H1 (cell line): ENCODE measurements around the gene SV2C. TPM values are rescaled to one million over a fixed set of nuclear protein-coding genes. Genes with fewer than 3 reads are reported as not detected.

ENCODE experiments used
- CTCF ChIA-PET: fragments of 300-600 bp; sonication (Branson Sonifier 250); formaldehyde crosslinking; loops from one replicate; lab custom pipeline; 2021; ENCODE audit not compliant: partially characterized antibody; lab: Charles Lee
- POLR2A ChIA-PET: fragments of 300-600 bp; sonication (Branson Sonifier 250); formaldehyde crosslinking; loops from one replicate; lab custom pipeline; 2021; ENCODE audit warnings: inconsistent platforms; ENCODE audit not compliant: partially characterized antibody; lab: Charles Lee
- DNase-seq, 2 experiments: peaks; one replicate each; pipeline versions ENCODE4 v3.0.0 to v3.0.0-alpha.2; 2010 to 2022; ENCODE audit warnings: low spot score in 2 of 2, low read depth in 1 of 2, mixed read lengths in 1 of 2
- FAIRE-seq: peaks from 2 replicates; lab custom pipeline; 2011; peaks lifted over from hg19 to GRCh38; lab: Jason Lieb, UNC
- H2AFZ ChIP-seq: 2 replicates; pipeline ENCODE4 v1.8.1; 2012; ENCODE audit warnings: low read length, inconsistent platforms
- H2AK5ac ChIP-seq: 2 replicates; pipeline ENCODE4 v1.6.1; 2013; ENCODE audit warnings: low read depth, low read length
- H2BK120ac ChIP-seq: replicated peaks from 2 replicates; pipeline ENCODE3; 2013; ENCODE audit warnings: low read depth, low read length, inconsistent platforms
- H2BK12ac ChIP-seq: 2 replicates; pipeline ENCODE4 v1.6.1; 2013; ENCODE audit warnings: low read depth, low read length
- H2BK15ac ChIP-seq: 2 replicates; pipeline ENCODE4 v1.6.1; 2013; ENCODE audit warnings: low read length
- H2BK20ac ChIP-seq: 2 replicates; pipeline ENCODE4 v1.6.1; 2013; ENCODE audit warnings: low read length
- H2BK5ac ChIP-seq: 2 replicates; pipeline ENCODE4 v1.6.1; 2013; ENCODE audit warnings: low read depth, low read length
- H3K14ac ChIP-seq: 2 replicates; pipeline ENCODE4 v1.6.1; 2013; ENCODE audit warnings: inconsistent platforms; ENCODE audit not compliant: insufficient read length
- H3K18ac ChIP-seq: 2 replicates; pipeline ENCODE4 v1.6.1; 2013; ENCODE audit warnings: low read length; ENCODE audit errors: extremely low read depth
- H3K23ac ChIP-seq: 2 replicates; pipeline ENCODE4 v1.6.1; 2013; ENCODE audit warnings: inconsistent platforms; ENCODE audit not compliant: insufficient read length
- H3K23me2 ChIP-seq: 2 replicates; pipeline ENCODE4 v1.6.1; 2013; ENCODE audit warnings: low read depth, low read length
- H3K27ac ChIP-seq: 2 replicates; pipeline ENCODE4 v1.6.1; 2011; ENCODE audit warnings: low read depth, low read length, inconsistent platforms
- H3K27me3 ChIP-seq, 4 experiments: replicated peaks in 1 of 4; 1 replicate in 1 of 4; 2 replicates in 3 of 4; pipeline versions ENCODE4 v1.6.1 to v1.8.1; 2011 to 2013; ENCODE audit warnings: low read length in 3 of 4, mild to moderate bottlenecking in 3 of 4, inconsistent platforms in 2 of 4, mixed read lengths in 2 of 4, moderate library complexity in 1 of 4; ENCODE audit not compliant: control insufficient read depth in 3 of 4, insufficient read depth in 3 of 4; ENCODE audit errors: extremely low read depth in 1 of 4
- H3K36me3 ChIP-seq, 4 experiments: 2 replicates each; pipeline versions ENCODE4 v1.6.1 to v1.8.1; 2011 to 2013; ENCODE audit warnings: mild to moderate bottlenecking in 4 of 4, low read length in 3 of 4, moderate library complexity in 2 of 4, control low read depth in 1 of 4, inconsistent platforms in 1 of 4; ENCODE audit not compliant: insufficient read depth in 4 of 4, control insufficient read depth in 2 of 4
- H3K4ac ChIP-seq: replicated peaks from 2 replicates; pipeline ENCODE3; 2013; ENCODE audit warnings: low read length, low read depth, mixed read lengths, inconsistent platforms; ENCODE audit not compliant: insufficient read length
- H3K4me1 ChIP-seq, 4 experiments: replicated peaks in 1 of 4; 1 replicate in 1 of 4; 2 replicates in 3 of 4; pipeline versions ENCODE4 v1.6.1 to v1.8.1; 2011 to 2013; ENCODE audit warnings: low read length in 3 of 4, inconsistent platforms in 2 of 4, mixed read lengths in 1 of 4; ENCODE audit not compliant: insufficient read depth in 4 of 4, control insufficient read depth in 3 of 4
- H3K4me2 ChIP-seq, 2 experiments: 2 replicates each; pipeline versions ENCODE4 v1.6.1 to v1.8.1; 2011 to 2013; ENCODE audit warnings: low read depth in 2 of 2, low read length in 2 of 2, control low read depth in 1 of 2, inconsistent platforms in 1 of 2, mild to moderate bottlenecking in 1 of 2; ENCODE audit not compliant: insufficient read depth in 1 of 2
- H3K4me3 ChIP-seq, 4 experiments: fragments of 200-600, 300-600 bp in 1 of 4; sonication (generic), shearing (Covaris generic), sonication (Bioruptor Twin) in 1 of 4; 2 replicates each; pipeline versions ENCODE4 v1.5.1 to v1.8.1; 2011 to 2016; ENCODE audit warnings: low read length in 4 of 4, low read depth in 3 of 4, control low read depth in 2 of 4, inconsistent platforms in 2 of 4, mild to moderate bottlenecking in 2 of 4, mixed read lengths in 1 of 4, moderate library complexity in 1 of 4; ENCODE audit not compliant: insufficient read depth in 2 of 4; ENCODE audit errors: extremely low read depth in 1 of 4
- H3K56ac ChIP-seq: replicated peaks from 2 replicates; pipeline ENCODE3; 2013; ENCODE audit warnings: low read depth, mild to moderate bottlenecking, mixed read lengths, low read length, inconsistent platforms; ENCODE audit not compliant: insufficient read length
- H3K79me1 ChIP-seq: 2 replicates; pipeline ENCODE4 v1.6.1; 2013; ENCODE audit warnings: low read depth, low read length, control low read depth
- H3K79me2 ChIP-seq, 2 experiments: 2 replicates each; pipeline versions ENCODE4 v1.6.1 to v1.8.1; 2012 to 2013; ENCODE audit warnings: low read length in 2 of 2, mild to moderate bottlenecking in 2 of 2, inconsistent platforms in 1 of 2; ENCODE audit not compliant: insufficient read depth in 2 of 2, control insufficient read depth in 1 of 2
- H3K9ac ChIP-seq, 4 experiments: replicated peaks in 1 of 4; 1 replicate in 1 of 4; 2 replicates in 3 of 4; pipeline versions ENCODE4 v1.6.1 to v1.8.1; 2011 to 2013; ENCODE audit warnings: low read depth in 3 of 4, low read length in 3 of 4, control low read depth in 2 of 4, mild to moderate bottlenecking in 2 of 4, moderate library complexity in 2 of 4, inconsistent platforms in 1 of 4; ENCODE audit errors: extremely low read depth in 1 of 4
- H3K9me3 ChIP-seq, 2 experiments: 2 replicates each; pipeline versions ENCODE4 v1.6.1 to v1.8.1; 2012 to 2013; ENCODE audit warnings: mild to moderate bottlenecking in 2 of 2, moderate library complexity in 2 of 2, control low read depth in 1 of 2, inconsistent platforms in 1 of 2, low read depth in 1 of 2, low read length in 1 of 2, mixed read lengths in 1 of 2; ENCODE audit not compliant: insufficient read depth in 2 of 2
- H4K20me1 ChIP-seq, 2 experiments: replicated peaks in 1 of 2; 2 replicates each; pipeline versions ENCODE3 to v1.8.1; 2011 to 2013; ENCODE audit warnings: inconsistent platforms in 2 of 2, low read length in 2 of 2, mild to moderate bottlenecking in 1 of 2; ENCODE audit not compliant: insufficient read depth in 2 of 2, control insufficient read depth in 1 of 2
- H4K5ac ChIP-seq: 2 replicates; pipeline ENCODE4 v1.6.1; 2013; ENCODE audit warnings: low read length, low read depth, mixed read lengths, inconsistent platforms; ENCODE audit not compliant: insufficient read length
- H4K8ac ChIP-seq: 2 replicates; pipeline ENCODE4 v1.8.0; 2013; ENCODE audit warnings: mild to moderate bottlenecking, moderate library complexity, low read length, inconsistent platforms; ENCODE audit not compliant: insufficient read depth; ENCODE audit errors: extremely low read depth
- H4K91ac ChIP-seq: replicated peaks from 2 replicates; pipeline ENCODE3; 2013; ENCODE audit warnings: low read length, mixed read lengths, inconsistent platforms; ENCODE audit not compliant: insufficient read length
- NANOG ChIP-seq: IDR thresholded peaks from 2 replicates; pipeline ENCODE4 v1.6.1; 2011; ENCODE audit warnings: low read length, low read depth, mild to moderate bottlenecking, inconsistent platforms; ENCODE audit not compliant: insufficient read depth, poor library complexity, severe bottlenecking
- RXRA ChIP-seq: IDR thresholded peaks from 2 replicates; pipeline ENCODE4 v1.6.1; 2011; ENCODE audit warnings: low read depth, mild to moderate bottlenecking, low read length, moderate library complexity; ENCODE audit not compliant: insufficient read depth
- SIRT6 ChIP-seq: IDR thresholded peaks from one replicate; pipeline ENCODE4 v1.7.1; 2012; ENCODE audit warnings: low read length, inconsistent platforms
- WGBS, 2 experiments: shearing (Covaris generic) in 1 of 2; methylation state at CpG; one replicate each; pipeline versions ENCODE4 v1.1.6 to v1.1.7; 2013 to 2015; ENCODE audit warnings: low lambda C conversion rate in 2 of 2, mixed read lengths in 2 of 2, inconsistent platforms in 1 of 2, low coverage in 1 of 2, missing lambda C conversion rate in 1 of 2; ENCODE audit not compliant: insufficient replicate concordance in 2 of 2, insufficient coverage in 1 of 2, insufficient read length in 1 of 2; ENCODE audit errors: extremely low coverage in 1 of 2, missing lambda C conversion rate in 1 of 2; 5-methylcytosine and 5-hydroxymethylcytosine counted together
- polyA plus RNA-seq, 7 experiments: library from polyadenylated mRNA; depleted of rRNA in 3 of 7; stranded (reverse) in 5 of 7; unstranded in 2 of 7; fragments of >200 nt in 5 of 7; fragments of 200-250 nt in 2 of 7; gene quantifications; 1 replicate in 5 of 7; 2 replicates in 1 of 7; 4 replicates in 1 of 7; pipeline versions ENCODE4 v1.2.1 to v1.2.3, GENCODE V29; 2011 to 2013; ENCODE audit warnings: missing spikeins in 2 of 7, mixed read lengths in 2 of 7
- total RNA-seq: library from RNA; stranded (reverse); fragmentation: NEBNext Ultra II Directional; extraction: Animal tissue kit (Norgen Biotek cat#: 25700); gene quantifications from 2 replicates; pipeline ENCODE4 v1.2.1, GENCODE V29; 2021

Gene SV2C
- total and polyA plus RNA-seq, 2 of the 8 experiments (the other 6 are each of a cell fraction or from before 2014, with no cell fraction given) = 0.08 to 0.24 TPM

GRCh38 chr5:76312783-76313182 is 229.6 kb downstream of the SV2C start:
- H4K8ac ChIP-seq = no peak overlapping the region
- 91% methylated on average over 4 of the region's 4 CpGs; no CpG with 5 or more reads in 1 of the 2 experiments for WGBS, 2 experiments
- H3K27ac ChIP-seq = no peak overlapping the region
- H2BK120ac ChIP-seq = no peak overlapping the region
- H3K4ac ChIP-seq = no peak overlapping the region
- no peak overlapping the region for H3K56ac ChIP-seq
- no peak overlapping the region for H4K91ac ChIP-seq
- H3K4me2 ChIP-seq = no peak overlapping the region
- no peak for DNase-seq
- H3K79me2 ChIP-seq = no peaks in the 10 kb centered on the region
- no peak overlapping the region for H3K4me3 ChIP-seq
- POLR2A ChIA-PET = interaction anchor here (0.6 kb wide), 1 partner anchor 877 kb away, joined by 3 read pairs; no protein-coding TSS in a partner anchor
- H2BK20ac ChIP-seq = no peak overlapping the region
- no peaks in the 10 kb centered on the region for H3K27me3 ChIP-seq
- H3K4me1 ChIP-seq = no peaks in the 10 kb centered on the region
- no peak overlapping the region for H2AFZ ChIP-seq
- H3K9me3 ChIP-seq = no peaks in the 10 kb centered on the region
- TF ChIP-seq NANOG = no peak
- no peak for TF ChIP-seq RXRA
- no peak for TF ChIP-seq SIRT6
- no peaks in the 10 kb centered on the region for H3K79me1 ChIP-seq
- H3K23ac ChIP-seq = no peak overlapping the region
- no peak overlapping the region for H2AK5ac ChIP-seq
- CTCF ChIA-PET = interaction anchor here (1.3 to 1.6 kb wide), 2 partner anchors 22 to 272 kb away, joined by 3 read pairs; no protein-coding TSS in a partner anchor
- no peak overlapping the region for H4K5ac ChIP-seq
- no peak for FAIRE-seq
- no peak overlapping the region; the same call in 1 of the 2 replicates for H2BK12ac ChIP-seq
- H3K14ac ChIP-seq = no peak overlapping the region
- no peaks in the 10 kb centered on the region for H3K36me3 ChIP-seq
- no peaks in the 10 kb centered on the region for H4K20me1 ChIP-seq
- no peak overlapping the region for H3K18ac ChIP-seq
- H3K23me2 ChIP-seq = no peaks in the 10 kb centered on the region; the same call in 1 of the 2 replicates
- no peak overlapping the region for H2BK15ac ChIP-seq
- H2BK5ac ChIP-seq = no peak overlapping the region
- no peak overlapping the region for H3K9ac ChIP-seq
